ENCODE data around the gene CENPO.

The CENPO gene

DNA sequence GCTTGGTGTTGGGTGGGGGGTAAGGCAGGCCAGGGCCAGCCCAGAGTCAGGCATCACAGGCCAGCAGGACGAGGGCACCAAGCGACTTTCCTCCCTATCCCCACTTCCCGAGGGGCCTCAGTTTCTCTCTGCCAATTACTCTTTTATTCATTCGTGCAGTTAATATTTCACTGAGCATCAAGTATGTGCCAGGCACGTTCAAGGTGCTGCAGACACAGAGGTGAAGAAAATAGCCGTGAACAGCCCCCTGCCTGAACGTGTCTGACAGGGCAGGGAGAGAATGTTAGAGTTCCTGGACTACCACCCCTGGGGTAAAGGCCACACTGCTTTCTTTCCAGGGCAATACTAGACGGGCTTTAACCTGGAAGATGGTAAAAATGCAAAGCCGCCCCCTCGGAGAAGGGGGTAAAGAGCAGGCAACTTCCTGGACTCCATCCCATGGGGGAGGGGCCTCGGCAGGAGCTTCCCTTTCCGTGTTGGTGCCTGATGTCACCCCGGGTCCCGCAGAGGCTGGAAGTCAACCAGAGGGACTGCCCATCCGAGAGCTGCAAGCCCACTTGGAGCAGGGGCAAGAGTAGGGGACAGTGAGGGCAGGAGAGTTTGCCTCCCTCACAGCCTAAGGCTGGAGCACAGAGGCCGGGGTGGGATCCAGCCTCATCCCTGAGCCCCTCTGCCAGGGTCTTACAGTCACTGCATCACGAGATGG, 47.1 kb downstream of the CENPO start:
- DNase-seq (ENCODE audit: low read depth in 1 of 2, low spot score in 1 of 2): no peak
- H3K27me3 ChIP-seq (ENCODE audit: insufficient read depth, poor library complexity, severe bottlenecking): no peaks in the 10 kb centered on the region
- no peak overlapping the region for H3K4me3 ChIP-seq (replicated peaks; ENCODE audit: insufficient read depth, low read length)
- H3K27ac ChIP-seq (replicated peaks): no peak overlapping the region
- no peak for TF ChIP-seq SPI1 (IDR thresholded peaks at IDR 0.05; ENCODE audit: borderline replicate concordance, low read depth)
- TF ChIP-seq POLR2AphosphoS5 (IDR thresholded peaks at IDR 0.05; ENCODE audit: low read depth): no peak
- TF ChIP-seq, protein P1, sequence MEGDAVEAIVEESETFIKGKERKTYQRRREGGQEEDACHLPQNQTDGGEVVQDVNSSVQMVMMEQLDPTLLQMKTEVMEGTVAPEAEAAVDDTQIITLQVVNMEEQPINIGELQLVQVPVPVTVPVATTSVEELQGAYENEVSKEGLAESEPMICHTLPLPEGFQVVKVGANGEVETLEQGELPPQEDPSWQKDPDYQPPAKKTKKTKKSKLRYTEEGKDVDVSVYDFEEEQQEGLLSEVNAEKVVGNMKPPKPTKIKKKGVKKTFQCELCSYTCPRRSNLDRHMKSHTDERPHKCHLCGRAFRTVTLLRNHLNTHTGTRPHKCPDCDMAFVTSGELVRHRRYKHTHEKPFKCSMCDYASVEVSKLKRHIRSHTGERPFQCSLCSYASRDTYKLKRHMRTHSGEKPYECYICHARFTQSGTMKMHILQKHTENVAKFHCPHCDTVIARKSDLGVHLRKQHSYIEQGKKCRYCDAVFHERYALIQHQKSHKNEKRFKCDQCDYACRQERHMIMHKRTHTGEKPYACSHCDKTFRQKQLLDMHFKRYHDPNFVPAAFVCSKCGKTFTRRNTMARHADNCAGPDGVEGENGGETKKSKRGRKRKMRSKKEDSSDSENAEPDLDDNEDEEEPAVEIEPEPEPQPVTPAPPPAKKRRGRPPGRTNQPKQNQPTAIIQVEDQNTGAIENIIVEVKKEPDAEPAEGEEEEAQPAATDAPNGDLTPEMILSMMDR (IDR thresholded peaks at IDR 0.05; ENCODE audit: insufficient read depth, low read length): no peak
- TF ChIP-seq, protein P2, sequence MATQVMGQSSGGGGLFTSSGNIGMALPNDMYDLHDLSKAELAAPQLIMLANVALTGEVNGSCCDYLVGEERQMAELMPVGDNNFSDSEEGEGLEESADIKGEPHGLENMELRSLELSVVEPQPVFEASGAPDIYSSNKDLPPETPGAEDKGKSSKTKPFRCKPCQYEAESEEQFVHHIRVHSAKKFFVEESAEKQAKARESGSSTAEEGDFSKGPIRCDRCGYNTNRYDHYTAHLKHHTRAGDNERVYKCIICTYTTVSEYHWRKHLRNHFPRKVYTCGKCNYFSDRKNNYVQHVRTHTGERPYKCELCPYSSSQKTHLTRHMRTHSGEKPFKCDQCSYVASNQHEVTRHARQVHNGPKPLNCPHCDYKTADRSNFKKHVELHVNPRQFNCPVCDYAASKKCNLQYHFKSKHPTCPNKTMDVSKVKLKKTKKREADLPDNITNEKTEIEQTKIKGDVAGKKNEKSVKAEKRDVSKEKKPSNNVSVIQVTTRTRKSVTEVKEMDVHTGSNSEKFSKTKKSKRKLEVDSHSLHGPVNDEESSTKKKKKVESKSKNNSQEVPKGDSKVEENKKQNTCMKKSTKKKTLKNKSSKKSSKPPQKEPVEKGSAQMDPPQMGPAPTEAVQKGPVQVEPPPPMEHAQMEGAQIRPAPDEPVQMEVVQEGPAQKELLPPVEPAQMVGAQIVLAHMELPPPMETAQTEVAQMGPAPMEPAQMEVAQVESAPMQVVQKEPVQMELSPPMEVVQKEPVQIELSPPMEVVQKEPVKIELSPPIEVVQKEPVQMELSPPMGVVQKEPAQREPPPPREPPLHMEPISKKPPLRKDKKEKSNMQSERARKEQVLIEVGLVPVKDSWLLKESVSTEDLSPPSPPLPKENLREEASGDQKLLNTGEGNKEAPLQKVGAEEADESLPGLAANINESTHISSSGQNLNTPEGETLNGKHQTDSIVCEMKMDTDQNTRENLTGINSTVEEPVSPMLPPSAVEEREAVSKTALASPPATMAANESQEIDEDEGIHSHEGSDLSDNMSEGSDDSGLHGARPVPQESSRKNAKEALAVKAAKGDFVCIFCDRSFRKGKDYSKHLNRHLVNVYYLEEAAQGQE (IDR thresholded peaks at IDR 0.05; ENCODE audit: insufficient replicate concordance, low read depth): no peak
- no peak for TF ChIP-seq GABPA (IDR thresholded peaks at IDR 0.05; ENCODE audit: low read depth)

DNA sequence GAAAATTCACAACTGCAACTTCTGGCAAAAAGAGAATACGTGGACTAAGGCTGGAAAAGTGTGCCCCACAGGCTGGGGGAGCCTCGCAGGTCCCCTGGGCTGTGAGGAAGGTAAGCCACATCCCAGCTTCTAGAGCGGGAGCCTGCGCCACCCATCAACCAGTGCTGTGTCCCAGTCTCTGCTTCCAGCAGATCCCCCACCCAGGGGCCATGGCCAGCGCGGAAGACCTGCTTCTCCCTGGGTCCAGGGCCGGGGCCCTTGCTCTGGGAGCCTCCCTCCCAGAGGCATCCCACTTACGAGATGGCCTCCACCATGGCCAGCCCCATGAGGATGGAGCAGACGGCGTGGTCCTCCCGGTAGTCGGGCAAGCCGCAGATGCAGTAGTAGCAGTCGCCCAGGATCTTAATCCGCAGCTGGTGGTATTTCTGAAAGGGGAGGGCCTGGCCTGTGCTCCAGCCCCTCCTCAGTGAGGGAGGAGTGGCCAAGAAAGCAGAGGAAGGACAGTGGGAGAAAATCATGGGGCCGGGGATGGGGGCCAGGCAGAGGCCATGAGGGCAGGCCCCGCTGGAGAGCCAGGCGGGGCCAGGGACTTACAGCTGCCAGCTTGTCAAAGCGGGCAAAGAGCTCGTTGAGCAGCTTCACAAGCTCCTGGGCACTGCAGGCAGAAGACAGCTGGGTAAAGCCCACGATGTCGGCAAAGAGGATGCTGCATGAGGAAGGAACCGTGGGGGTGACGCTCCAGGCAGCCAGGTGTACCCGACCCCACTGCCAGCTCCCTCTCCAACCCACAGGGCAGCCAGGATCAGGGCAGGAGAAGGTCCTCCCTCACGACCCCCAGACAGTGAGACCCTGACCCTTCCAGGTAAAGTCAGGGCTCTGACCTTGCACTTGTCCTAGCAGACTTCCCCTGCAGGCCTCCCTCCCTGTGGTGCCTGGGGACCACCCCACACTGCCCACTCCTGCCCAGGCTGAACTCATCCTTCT, 48.0 kb downstream of the CENPO start:
- Histone ChIP-seq H3K27ac (replicated peaks) (no peak overlapping the region), H3K27me3 (ENCODE audit: insufficient read depth, poor library complexity, severe bottlenecking) (no peaks in the 10 kb centered on the region), H3K4me3 (replicated peaks; ENCODE audit: insufficient read depth, low read length) (no peak overlapping the region)
- TF ChIP-seq SPI1 (IDR thresholded peaks at IDR 0.05; ENCODE audit: borderline replicate concordance, low read depth): no peak
- no peak for TF ChIP-seq GABPA (IDR thresholded peaks at IDR 0.05; ENCODE audit: low read depth)
- TF ChIP-seq POLR2AphosphoS5 (IDR thresholded peaks at IDR 0.05; ENCODE audit: low read depth): no peak
- TF ChIP-seq, protein P1 (IDR thresholded peaks at IDR 0.05; ENCODE audit: insufficient read depth, low read length): no peak
- TF ChIP-seq, protein P2 (IDR thresholded peaks at IDR 0.05; ENCODE audit: insufficient replicate concordance, low read depth): no peak
- no peak for DNase-seq (ENCODE audit: low read depth in 1 of 2, low spot score in 1 of 2)

DNA sequence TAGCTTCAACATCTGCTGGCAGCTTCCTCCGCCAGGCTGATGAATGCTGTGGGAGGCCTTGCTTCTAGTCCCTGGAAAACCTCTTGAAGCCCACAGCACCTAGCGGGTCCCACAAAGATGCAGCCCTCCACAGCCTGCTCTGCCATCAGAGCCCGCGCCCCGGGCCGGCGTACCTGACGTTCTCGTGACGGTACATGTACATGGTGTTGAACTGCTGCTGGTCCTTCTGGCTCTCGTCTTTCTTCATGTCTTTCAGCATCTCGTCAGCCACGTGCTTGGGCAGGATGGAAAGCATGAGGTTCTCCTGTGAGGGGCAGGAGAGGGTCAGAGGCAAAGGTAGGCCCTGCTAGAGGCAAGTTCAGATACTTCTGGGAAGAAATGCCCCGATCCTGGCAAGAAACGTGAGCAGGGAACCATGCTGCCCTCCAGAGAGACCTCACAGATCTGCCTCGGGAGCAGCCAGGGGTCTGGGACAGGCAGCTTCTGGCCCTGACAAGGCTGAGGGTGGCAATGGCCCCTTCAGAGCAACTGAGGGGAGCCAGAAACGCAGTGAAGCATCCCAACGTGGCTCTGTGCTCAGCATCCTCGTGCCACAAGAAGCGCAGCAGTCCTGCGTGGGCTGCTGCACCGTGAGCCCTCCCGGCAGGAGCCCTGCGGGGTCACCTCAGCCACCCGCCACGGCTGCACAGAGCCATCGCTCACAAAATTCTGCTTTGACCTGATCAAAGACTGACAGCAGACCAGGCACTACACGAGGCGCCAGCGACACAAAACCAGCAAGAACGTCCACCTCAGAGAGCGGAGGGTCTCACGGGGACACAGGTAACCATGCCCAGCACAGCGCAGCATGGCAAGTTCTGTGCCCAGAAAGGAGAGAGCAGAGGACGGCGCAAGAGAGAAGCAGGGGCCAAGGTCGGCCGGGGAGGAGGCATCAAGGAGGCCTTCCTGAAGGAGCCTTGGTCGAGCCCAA, 49.1 kb downstream of the CENPO start:
- TF ChIP-seq SPI1 (IDR thresholded peaks at IDR 0.05; ENCODE audit: borderline replicate concordance, low read depth): no peak
- TF ChIP-seq POLR2AphosphoS5 (IDR thresholded peaks at IDR 0.05; ENCODE audit: low read depth): no peak
- no peak for TF ChIP-seq GABPA (IDR thresholded peaks at IDR 0.05; ENCODE audit: low read depth)
- TF ChIP-seq, protein P2 (IDR thresholded peaks at IDR 0.05; ENCODE audit: insufficient replicate concordance, low read depth): no peak
- TF ChIP-seq, protein P1 (IDR thresholded peaks at IDR 0.05; ENCODE audit: insufficient read depth, low read length): no peak
- Histone ChIP-seq H3K4me3 (replicated peaks; ENCODE audit: insufficient read depth, low read length) (no peak overlapping the region), H3K27ac (replicated peaks) (no peak overlapping the region), H3K27me3 (ENCODE audit: insufficient read depth, poor library complexity, severe bottlenecking) (no peaks in the 10 kb centered on the region)
- DNase-seq (ENCODE audit: low read depth in 1 of 2, low spot score in 1 of 2): no peak
